Measurements from ENCODE around the gene WDR70.
"Not testable (repeated sequence)": the region's sequence is repeated elsewhere in the genome, so short reads cannot be mapped to it uniquely, and the experiment has no call there.

Gene WDR70

DNA sequence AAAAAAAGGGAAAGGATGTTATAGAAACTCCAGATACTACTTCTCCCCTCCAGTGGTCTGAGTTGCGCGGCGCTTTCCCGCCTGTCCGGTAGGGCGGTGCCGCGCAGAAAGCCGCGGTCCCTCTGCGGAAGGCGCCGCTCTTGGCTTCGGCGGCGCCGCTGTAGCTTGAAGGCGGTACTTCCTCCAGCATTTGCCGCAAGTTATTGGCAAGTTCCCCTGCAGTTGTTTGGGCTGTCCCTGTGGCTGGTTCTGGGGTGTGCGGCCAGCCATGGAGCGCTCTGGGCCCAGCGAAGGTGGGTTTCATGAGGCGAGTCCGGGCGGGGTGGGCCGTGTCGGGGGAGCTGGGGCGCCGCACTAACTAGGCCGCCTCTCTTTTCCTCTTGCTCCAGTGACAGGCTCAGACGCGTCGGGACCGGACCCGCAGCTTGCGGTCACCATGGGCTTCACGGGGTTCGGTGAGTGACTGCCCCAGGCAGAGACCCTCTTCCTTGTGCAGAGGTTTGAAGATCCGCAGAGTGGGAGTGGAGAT, at the start of gene WDR70:
WDR70 (plus strand) TSS at position 219 of the 529 bp plus-strand sequence; CDS start at position 269, 50 bp downstream.
- TF ChIP-seq, protein P1, sequence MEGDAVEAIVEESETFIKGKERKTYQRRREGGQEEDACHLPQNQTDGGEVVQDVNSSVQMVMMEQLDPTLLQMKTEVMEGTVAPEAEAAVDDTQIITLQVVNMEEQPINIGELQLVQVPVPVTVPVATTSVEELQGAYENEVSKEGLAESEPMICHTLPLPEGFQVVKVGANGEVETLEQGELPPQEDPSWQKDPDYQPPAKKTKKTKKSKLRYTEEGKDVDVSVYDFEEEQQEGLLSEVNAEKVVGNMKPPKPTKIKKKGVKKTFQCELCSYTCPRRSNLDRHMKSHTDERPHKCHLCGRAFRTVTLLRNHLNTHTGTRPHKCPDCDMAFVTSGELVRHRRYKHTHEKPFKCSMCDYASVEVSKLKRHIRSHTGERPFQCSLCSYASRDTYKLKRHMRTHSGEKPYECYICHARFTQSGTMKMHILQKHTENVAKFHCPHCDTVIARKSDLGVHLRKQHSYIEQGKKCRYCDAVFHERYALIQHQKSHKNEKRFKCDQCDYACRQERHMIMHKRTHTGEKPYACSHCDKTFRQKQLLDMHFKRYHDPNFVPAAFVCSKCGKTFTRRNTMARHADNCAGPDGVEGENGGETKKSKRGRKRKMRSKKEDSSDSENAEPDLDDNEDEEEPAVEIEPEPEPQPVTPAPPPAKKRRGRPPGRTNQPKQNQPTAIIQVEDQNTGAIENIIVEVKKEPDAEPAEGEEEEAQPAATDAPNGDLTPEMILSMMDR (IDR thresholded peaks at IDR 0.05; ENCODE audit: low read depth, low read length), result peak; percentile 67
- H3K4me3 ChIP-seq (ENCODE audit: low read depth, low read length), result peak within 1 kb of the TSS; percentile 77
- DNase-seq, result peak; percentile 86
- H3K36me3 ChIP-seq; H3K9me3 ChIP-seq (ENCODE audit: severe bottlenecking); H3K27ac ChIP-seq; H3K27me3 ChIP-seq (ENCODE audit: insufficient read depth, low read depth, severe bottlenecking): not testable (repeated sequence)

DNA sequence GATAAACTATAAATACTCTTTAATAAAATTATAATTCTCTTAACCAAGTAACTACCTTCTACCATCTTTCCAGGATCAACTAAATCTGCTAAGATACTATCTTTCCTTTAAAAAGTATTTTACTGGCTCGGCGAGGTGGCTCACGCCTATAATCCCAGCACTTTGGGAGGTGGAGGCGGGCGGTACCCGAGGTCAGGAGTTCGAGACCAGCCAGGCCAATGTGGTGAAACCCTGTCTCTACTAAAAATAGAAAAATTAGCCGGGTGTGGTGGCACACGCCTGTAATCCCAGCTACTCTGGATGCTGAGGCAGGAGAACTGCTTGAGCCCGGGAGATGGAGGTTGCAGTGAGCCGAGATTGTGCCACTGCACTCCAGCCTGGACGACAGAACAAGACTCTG, 44.4 kb upstream of the WDR70 start:
- H3K36me3 ChIP-seq, result peaks cover 71% of the 10 kb centered on the region
- H3K27ac ChIP-seq, DNase-seq: not testable (repeated sequence)

DNA sequence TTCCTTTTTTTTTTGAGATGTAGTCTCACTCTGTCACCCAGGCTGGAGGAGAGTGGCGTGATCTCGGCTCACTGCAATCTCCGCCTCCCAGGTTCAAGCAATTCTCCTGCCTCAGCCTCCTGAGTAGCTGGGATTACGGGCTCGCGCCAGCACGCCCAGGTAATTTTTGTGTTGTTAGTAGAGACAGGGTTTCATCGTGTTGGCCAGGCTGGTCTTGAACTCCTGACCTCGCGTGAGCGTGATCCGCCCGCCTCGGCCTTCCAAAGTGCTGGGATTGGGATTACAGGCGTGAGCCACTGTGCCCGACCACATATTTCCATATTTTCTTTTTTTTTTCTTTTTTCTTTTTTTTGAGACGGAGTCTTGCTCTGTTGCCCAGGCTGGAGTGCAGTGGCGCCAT, 36.4 kb upstream of the WDR70 start:
- H3K27ac ChIP-seq; DNase-seq; H3K27me3 ChIP-seq (ENCODE audit: insufficient read depth, low read depth, severe bottlenecking); H3K9me3 ChIP-seq (ENCODE audit: severe bottlenecking); H3K4me3 ChIP-seq (ENCODE audit: low read depth, low read length): not testable (repeated sequence)
- H3K36me3 ChIP-seq, result peaks cover 81% of the 10 kb centered on the region

More for the DNA sequence above, 44.4 kb upstream of the WDR70 start:
- H3K4me3 ChIP-seq (ENCODE audit: low read depth, low read length); H3K9me3 ChIP-seq (ENCODE audit: severe bottlenecking); H3K27me3 ChIP-seq (ENCODE audit: insufficient read depth, low read depth, severe bottlenecking): not testable (repeated sequence)

DNA sequence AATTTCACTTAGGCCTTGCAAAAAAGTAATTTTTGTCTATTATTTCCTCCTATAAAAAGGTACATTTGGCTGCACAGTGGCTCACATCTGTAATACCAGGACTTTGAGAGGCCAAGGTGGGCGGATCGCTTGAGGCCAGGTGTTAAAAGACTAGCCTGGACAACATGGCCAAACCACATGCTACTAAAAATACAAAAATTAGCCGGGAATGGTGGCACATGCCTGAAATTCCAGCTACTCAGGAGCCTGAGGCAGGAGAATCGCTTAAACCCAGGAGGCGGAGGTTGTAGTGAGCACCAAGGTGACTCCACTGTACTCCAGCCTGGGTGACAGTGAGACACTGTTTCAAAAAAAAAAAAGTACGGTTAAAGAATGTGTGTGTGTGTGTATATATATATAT, 24.0 kb upstream of the WDR70 start:
- H3K4me3 ChIP-seq (ENCODE audit: low read depth, low read length), result no peak overlapping the region
- no peak overlapping the region for H3K27ac ChIP-seq
- H3K36me3 ChIP-seq, result peaks cover 83% of the 10 kb centered on the region
- TF ChIP-seq, protein P1 (IDR thresholded peaks at IDR 0.05; ENCODE audit: low read depth, low read length), result no peak
- H3K9me3 ChIP-seq (ENCODE audit: severe bottlenecking), result no peaks in the 10 kb centered on the region
- H3K27me3 ChIP-seq (ENCODE audit: insufficient read depth, low read depth, severe bottlenecking), result no peaks in the 10 kb centered on the region
- no peak for DNase-seq

DNA sequence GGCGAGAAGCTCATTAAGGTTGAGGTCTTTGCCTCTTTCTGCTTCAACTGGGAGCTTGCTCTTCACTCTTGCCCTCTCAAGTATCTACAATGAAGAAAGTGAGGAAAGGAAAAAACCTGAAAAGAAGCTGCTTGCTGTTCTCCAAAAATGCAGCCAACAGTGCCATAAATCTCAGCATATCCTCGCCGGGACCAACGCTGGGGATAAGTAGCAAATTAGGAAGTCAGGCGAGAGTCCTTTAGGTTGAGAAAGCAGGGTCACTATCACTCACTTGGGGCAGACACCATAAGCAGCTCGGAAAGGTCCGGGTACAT, 8.6 kb upstream of the WDR70 start:
- Histone ChIP-seq H3K27ac (peak overlapping the region; percentile 95), H3K4me3 (ENCODE audit: low read depth, low read length) (peak overlapping the region; percentile 100), H3K27me3 (ENCODE audit: insufficient read depth, low read depth, severe bottlenecking) (no peaks in the 10 kb centered on the region), H3K36me3 (peaks cover 26% of the 10 kb centered on the region), H3K9me3 (ENCODE audit: severe bottlenecking) (no peaks in the 10 kb centered on the region)
- TF ChIP-seq, protein P1 (IDR thresholded peaks at IDR 0.05; ENCODE audit: low read depth, low read length), result no peak
- DNase-seq, result no peak

DNA sequence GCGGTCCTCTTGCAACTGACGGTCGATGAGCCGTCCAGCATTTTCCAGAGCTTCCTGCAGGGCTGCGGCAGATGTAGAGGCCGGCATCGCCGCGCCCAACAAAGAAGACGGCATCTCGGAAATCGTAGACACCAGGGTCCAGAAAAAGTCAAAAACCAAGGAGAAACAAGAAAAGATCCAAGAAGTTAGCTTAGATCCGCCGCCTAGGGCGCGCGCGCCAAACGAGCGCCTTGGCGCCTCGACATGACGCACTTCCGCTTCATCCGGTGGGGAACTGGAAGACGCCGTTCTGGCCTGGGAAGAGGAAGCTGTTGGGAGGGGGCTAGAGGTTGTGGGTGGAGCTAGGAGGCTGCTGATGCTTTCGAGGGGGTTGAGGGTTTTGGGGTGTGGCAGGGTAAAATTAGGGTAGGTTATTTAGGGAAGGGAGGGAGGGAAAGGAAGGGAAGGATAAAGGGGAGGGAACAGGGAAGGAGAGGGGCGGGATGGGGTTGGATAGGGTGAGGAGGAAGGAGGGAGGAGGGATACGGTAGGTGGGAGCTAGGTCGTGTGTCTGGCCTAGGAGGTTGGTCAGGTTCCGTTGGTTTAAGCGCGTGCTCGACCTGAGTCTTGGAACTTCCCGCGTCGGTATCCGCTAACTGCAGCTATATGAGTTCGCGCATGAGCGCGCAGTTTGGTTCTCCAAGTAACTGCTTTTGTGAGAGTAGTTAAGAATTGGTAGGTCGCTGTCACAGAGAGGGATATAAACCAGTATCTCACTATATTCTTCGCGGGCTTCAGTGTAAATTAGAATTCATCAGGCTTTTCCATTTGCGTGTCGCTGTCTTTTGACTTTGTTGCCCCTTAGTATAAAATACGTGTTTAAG, 8.0 kb upstream of the WDR70 start, which contains the start of gene NUP155:
NUP155 (minus strand) TSS at position 243 of the 863 bp plus-strand sequence; CDS start at position 114, 129 bp downstream.
- no peaks in the 10 kb centered on the region for H3K9me3 ChIP-seq (ENCODE audit: severe bottlenecking)
- DNase-seq, result peak; percentile 93
- H3K36me3 ChIP-seq, result peaks cover 26% of the 10 kb centered on the region
- peak within 1 kb of the TSS; percentile 100 for H3K4me3 ChIP-seq (ENCODE audit: low read depth, low read length)
- H3K27ac ChIP-seq, result peak within 1 kb of the TSS; percentile 95
- TF ChIP-seq, protein P1 (IDR thresholded peaks at IDR 0.05; ENCODE audit: low read depth, low read length), result no peak
- no peaks in the 10 kb centered on the region for H3K27me3 ChIP-seq (ENCODE audit: insufficient read depth, low read depth, severe bottlenecking)

Data from WERI-Rb-1 (cell line).